GM23248 (cell line): ENCODE measurements around the gene CACNG1. TPM values are rescaled to one million over a fixed set of nuclear protein-coding genes. Genes with fewer than 3 reads are reported as not detected.
"Not testable (repeated sequence)": the region's sequence is repeated elsewhere in the genome, so short reads cannot be mapped to it uniquely, and the experiment has no call there.

Source experiments
- DNase-seq: peaks from one replicate; pipeline ENCODE4 v3.0.0-alpha.2; 2015
- H2AFZ ChIP-seq: fragments of 200-600 bp; sonication (generic); 2 replicates; pipeline ENCODE4 v1.6.1; 2016; ENCODE audit warnings: antibody characterized with exemption
- H3F3A ChIP-seq: fragments of 200-600 bp; sonication (generic); 2 replicates; pipeline ENCODE4 v1.6.1; 2016; ENCODE audit warnings: mild to moderate bottlenecking, antibody characterized with exemption, mixed run types; ENCODE audit not compliant: insufficient read depth
- H3K27ac ChIP-seq: fragments of 200-600 bp; sonication (generic); 2 replicates; pipeline ENCODE4 v1.5.1; 2016; ENCODE audit warnings: mild to moderate bottlenecking
- H3K27me3 ChIP-seq: fragments of 200-600 bp; sonication (generic); replicated peaks from 2 replicates; pipeline ENCODE4 v1.6.1; 2016; ENCODE audit warnings: mild to moderate bottlenecking; ENCODE audit not compliant: insufficient read depth
- H3K36me3 ChIP-seq: fragments of 200-600 bp; sonication (generic); 2 replicates; pipeline ENCODE4 v1.6.1; 2016; ENCODE audit warnings: low read depth, mild to moderate bottlenecking
- H3K4me1 ChIP-seq: fragments of 200-600 bp; sonication (generic); 2 replicates; pipeline ENCODE4 v1.6.1; 2016; ENCODE audit warnings: mild to moderate bottlenecking; ENCODE audit not compliant: insufficient read depth
- H3K4me2 ChIP-seq: fragments of 200-600 bp; sonication (generic); one replicate; pipeline ENCODE4 v1.6.1; 2016; ENCODE audit warnings: mild to moderate bottlenecking; ENCODE audit not compliant: unreplicated experiment
- H3K4me3 ChIP-seq: fragments of 200-600 bp; sonication (generic); 2 replicates; pipeline ENCODE4 v1.5.1; 2016; ENCODE audit warnings: mild to moderate bottlenecking
- H3K79me2 ChIP-seq: fragments of 200-600 bp; sonication (generic); 2 replicates; pipeline ENCODE4 v1.6.1; 2016; ENCODE audit warnings: mild to moderate bottlenecking; ENCODE audit not compliant: insufficient read depth
- H3K9ac ChIP-seq: fragments of 200-600 bp; sonication (generic); 2 replicates; pipeline ENCODE4 v1.6.1; 2016; ENCODE audit warnings: mild to moderate bottlenecking
- H3K9me2 ChIP-seq: fragments of 200-600 bp; sonication (generic); 2 replicates; pipeline ENCODE4 v1.6.1; 2016; ENCODE audit warnings: mixed run types, mild to moderate bottlenecking, moderate library complexity; ENCODE audit not compliant: insufficient read depth
- H3K9me3 ChIP-seq: fragments of 200-600 bp; sonication (generic); one replicate; pipeline ENCODE4 v1.6.1; 2017; ENCODE audit warnings: low read depth
- H4K20me1 ChIP-seq: fragments of 200-600 bp; sonication (generic); 2 replicates; pipeline ENCODE4 v1.6.0; 2016; ENCODE audit not compliant: insufficient read depth
- EZH2 ChIP-seq: fragments of 200-600 bp; sonication (generic); IDR thresholded peaks from 2 replicates; pipeline ENCODE4 v1.6.1; 2018; ENCODE audit warnings: antibody characterized with exemption, mild to moderate bottlenecking; ENCODE audit not compliant: insufficient read depth, poor library complexity, severe bottlenecking
- EZH2phosphoT487 ChIP-seq: fragments of 200-600 bp; sonication (generic); IDR thresholded peaks from 2 replicates; pipeline ENCODE4 v1.6.1; 2018; ENCODE audit warnings: antibody characterized with exemption, moderate library complexity, mild to moderate bottlenecking, low read depth; ENCODE audit not compliant: insufficient read depth
- WGBS, 2 experiments: methylation state at CpG; one replicate each; pipeline ENCODE4 v1.1.6; 2015 to 2017; ENCODE audit warnings: low lambda C conversion rate in 2 of 2, low coverage in 1 of 2; ENCODE audit errors: missing lambda C conversion rate in 2 of 2; 5-methylcytosine and 5-hydroxymethylcytosine counted together
- in situ Hi-C: fragments of 300-500 bp; cut with MboI; formaldehyde crosslinking; loops from 2 replicates; pipeline ENCODE4 v1.15.0; 2020
- polyA plus RNA-seq: library from polyadenylated mRNA; unstranded; fragments of >200 nt; fragmentation: Nextera tagmentation; extraction: Ambion mirVana; gene quantifications from 2 replicates; pipeline ENCODE4 v1.2.1, GENCODE V29; 2016
- total RNA-seq: library from RNA; depleted of rRNA; stranded (reverse); fragments of >200 nt; shearing (Covaris generic); gene quantifications from 2 replicates; pipeline ENCODE4 v1.2.3, GENCODE V29; 2014

The CACNG1 gene
- total and polyA plus RNA-seq, 2 experiments from 2014 or later, result not detected

DNA sequence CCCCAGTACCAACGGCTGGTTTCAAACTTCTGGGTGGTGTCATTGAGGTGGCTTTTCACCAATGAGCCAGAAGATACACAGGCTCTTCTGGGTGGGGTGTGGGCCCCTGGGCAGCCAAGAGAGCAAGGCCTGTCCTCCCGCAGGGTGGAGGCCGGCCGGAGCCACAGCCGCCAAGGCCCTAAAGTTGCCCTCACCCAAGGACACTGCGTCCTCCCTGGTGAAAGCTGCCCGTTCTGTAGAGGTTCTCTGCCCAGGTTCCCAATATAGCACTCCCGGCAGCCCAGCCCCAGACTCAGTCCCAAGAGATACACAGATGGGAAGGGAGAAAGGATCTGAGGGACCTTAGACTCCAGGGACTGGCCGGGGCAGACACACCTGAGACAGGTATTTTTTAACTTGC lies 10.7 kb upstream of the CACNG1 start:
- Histone ChIP-seq H3K9me2 (no peaks in the 10 kb centered on the region), H3K79me2 (no peaks in the 10 kb centered on the region), H3K9ac (no peak overlapping the region), H3K36me3 (no peaks in the 10 kb centered on the region), H2AFZ (no peak overlapping the region), H4K20me1 (no peaks in the 10 kb centered on the region), H3K27ac (no peak overlapping the region), H3F3A (no peaks in the 10 kb centered on the region), H3K9me3 (no peaks in the 10 kb centered on the region), H3K4me3 (no peak overlapping the region), H3K4me1 (no peaks in the 10 kb centered on the region), H3K4me2 (no peak overlapping the region), H3K27me3 (peaks cover 29% of the 10 kb centered on the region)
- 48 to 56% methylated on average over 8 to 9 of the region's 9 CpGs for WGBS, 2 experiments
- in situ Hi-C loops, result no loop called here
- no peak for DNase-seq
- TF ChIP-seq EZH2phosphoT487 (no peak), EZH2 (no peak)

DNA sequence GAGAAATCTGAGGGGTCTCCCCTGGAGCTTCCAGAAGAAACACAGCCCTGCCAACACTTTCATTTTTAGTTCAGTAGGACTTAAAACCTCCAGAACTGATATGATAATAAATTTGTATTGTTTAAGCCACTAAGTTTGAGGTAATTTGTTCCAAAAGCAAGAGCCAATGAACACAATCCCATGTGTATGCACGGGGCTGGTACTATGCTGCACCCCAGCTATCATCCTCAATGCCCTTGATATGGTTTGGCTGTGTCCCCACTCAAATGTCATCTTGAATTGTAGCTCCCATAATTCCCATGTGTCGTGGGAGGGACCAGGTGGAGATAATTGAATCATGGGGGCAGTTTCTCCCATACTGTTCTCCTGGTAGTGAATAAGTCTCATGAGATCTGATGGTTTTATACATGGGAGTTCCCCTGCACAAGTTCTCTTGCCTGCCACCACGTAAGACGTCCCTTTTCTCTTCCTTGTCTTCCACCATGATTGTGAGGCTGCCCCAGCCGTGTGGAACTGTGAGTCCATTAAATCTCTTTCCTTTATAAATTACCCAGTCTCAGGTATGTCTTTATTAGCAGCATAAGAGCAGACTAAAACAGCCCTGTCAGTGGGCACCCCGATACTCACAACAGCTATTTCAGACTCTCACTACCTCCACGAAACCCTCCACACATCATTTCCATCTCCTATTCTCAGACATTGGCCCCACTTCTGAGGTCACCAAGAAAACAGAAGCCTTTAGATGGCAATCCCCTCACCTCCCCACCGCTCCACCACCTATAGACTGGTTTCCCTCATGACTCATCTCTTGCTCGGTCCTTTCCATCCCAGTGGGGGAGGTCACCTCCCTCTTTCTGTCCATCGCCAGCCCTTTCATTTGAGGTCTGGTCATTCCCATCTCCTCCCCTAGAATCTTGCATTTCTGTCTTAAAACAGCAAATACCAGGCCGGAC lies 8.9 kb upstream of the CACNG1 start:
- in situ Hi-C loops, result no loop called here
- TF ChIP-seq EZH2 (no peak), EZH2phosphoT487 (no peak)

DNA sequence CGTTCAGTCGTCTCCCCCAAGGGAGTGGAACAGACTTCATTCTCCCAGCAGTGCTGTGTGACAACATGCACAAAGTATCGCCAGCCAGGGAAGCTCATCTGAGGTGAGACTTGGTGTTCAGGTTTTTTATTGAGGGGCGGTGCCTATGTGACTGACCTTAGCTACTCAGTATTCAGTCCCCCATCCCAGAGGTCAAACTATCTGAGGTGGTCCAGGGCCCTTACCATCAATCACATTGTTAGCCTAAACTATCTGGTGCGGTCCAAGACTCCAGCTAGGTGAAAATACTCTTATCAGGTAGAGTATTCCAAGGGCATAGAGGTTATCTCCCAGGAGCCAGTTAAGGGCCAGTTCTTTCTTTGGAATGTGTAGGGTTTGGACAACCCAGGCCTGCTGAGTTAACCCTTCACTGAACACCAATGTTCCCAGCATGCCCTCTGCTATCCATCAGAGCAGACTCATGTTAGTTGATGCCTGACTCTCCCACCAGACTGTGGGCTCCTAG lies 5.4 kb upstream of the CACNG1 start:
- H3K27me3 ChIP-seq, result peaks cover 24% of the 10 kb centered on the region
- no peak overlapping the region for H3K9ac ChIP-seq
- H3K36me3 ChIP-seq, result no peaks in the 10 kb centered on the region
- in situ Hi-C loops, result no loop called here
- H3K9me2 ChIP-seq, result no peaks in the 10 kb centered on the region
- H3K9me3 ChIP-seq, result no peaks in the 10 kb centered on the region
- H4K20me1 ChIP-seq, result no peaks in the 10 kb centered on the region
- no peaks in the 10 kb centered on the region for H3K4me1 ChIP-seq
- WGBS, 2 experiments, result 20 to 24% methylated on average over 5 of the region's 5 CpGs
- H3K4me2 ChIP-seq, result no peak overlapping the region
- H3F3A ChIP-seq, result no peaks in the 10 kb centered on the region
- H3K27ac ChIP-seq, result no peak overlapping the region
- no peaks in the 10 kb centered on the region for H3K79me2 ChIP-seq
- TF ChIP-seq EZH2 (no peak), EZH2phosphoT487 (no peak)
- no peak for DNase-seq
- H2AFZ ChIP-seq, result no peak overlapping the region
- no peak overlapping the region for H3K4me3 ChIP-seq

More for the DNA sequence above, 8.9 kb upstream of the CACNG1 start:
- Histone ChIP-seq H3K9me3 (no peaks in the 10 kb centered on the region), H3K9me2 (no peaks in the 10 kb centered on the region), H3K9ac (no peak overlapping the region), H4K20me1 (no peaks in the 10 kb centered on the region), H3K79me2 (no peaks in the 10 kb centered on the region), H3K4me1 (no peaks in the 10 kb centered on the region), H3K27me3 (peaks cover 31% of the 10 kb centered on the region), H2AFZ (no peak overlapping the region), H3K36me3 (no peaks in the 10 kb centered on the region), H3K4me3 (no peak overlapping the region), H3K4me2 (no peak overlapping the region), H3F3A (no peaks in the 10 kb centered on the region), H3K27ac (no peak overlapping the region)
- 48 to 50% methylated on average over 11 of the region's 11 CpGs for WGBS, 2 experiments
- no peak for DNase-seq

DNA sequence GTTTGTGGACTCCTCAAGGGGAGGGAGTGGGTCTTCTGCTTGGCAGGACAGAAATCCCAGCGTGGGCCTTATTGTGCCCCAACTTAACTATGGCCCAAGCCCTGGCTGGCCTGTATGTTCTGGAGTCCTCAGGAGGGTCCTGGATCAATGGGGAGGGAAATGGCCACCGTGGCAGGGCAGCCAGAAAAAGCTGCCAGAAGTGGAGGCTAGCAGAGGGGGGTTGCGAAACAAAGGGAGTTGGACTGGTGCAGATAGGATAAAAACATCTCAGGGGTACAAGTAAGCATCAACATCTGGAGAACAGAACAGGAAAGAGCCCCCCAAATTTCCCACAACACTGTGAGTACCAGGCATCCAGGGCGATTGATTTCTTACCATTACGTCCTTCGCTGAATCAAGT lies 3.7 kb upstream of the CACNG1 start:
- Histone ChIP-seq H3K79me2 (no peaks in the 10 kb centered on the region), H3K9me3 (no peaks in the 10 kb centered on the region), H3F3A (no peaks in the 10 kb centered on the region), H3K27me3 (peaks cover 15% of the 10 kb centered on the region), H4K20me1 (no peaks in the 10 kb centered on the region), H3K9ac (no peak overlapping the region), H2AFZ (no peak overlapping the region), H3K4me1 (no peaks in the 10 kb centered on the region), H3K4me2 (no peak overlapping the region), H3K9me2 (no peaks in the 10 kb centered on the region), H3K4me3 (no peak overlapping the region), H3K27ac (no peak overlapping the region), H3K36me3 (no peaks in the 10 kb centered on the region)
- WGBS, 2 experiments, result 62% methylated on average over 6 of the region's 6 CpGs
- in situ Hi-C loops, result no loop called here
- no peak for TF ChIP-seq EZH2phosphoT487
- TF ChIP-seq EZH2, result no peak
- DNase-seq, result no peak

DNA sequence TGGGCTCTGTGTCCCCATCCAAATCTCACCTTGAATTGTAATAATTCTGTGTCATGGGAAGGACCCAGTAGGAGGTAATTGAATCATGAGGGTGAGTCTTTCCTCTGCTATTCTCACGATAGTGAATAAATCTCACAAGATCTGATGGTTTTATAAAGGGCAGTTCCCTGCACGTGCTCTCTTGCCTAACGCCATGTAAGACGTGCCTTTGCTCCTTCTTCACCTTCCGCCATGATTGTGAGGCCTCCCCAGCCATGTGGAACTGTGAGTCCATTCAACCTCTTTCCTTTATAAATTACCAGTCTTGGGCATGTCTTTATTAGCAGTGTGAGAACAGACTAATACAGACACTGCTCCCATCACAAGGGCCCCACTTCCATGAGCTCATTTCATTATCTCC lies 3.2 kb upstream of the CACNG1 start:
- peaks cover 15% of the 10 kb centered on the region for H3K27me3 ChIP-seq
- DNase-seq, in situ Hi-C loops, H3F3A ChIP-seq, H3K79me2 ChIP-seq, H3K9ac ChIP-seq, H3K4me2 ChIP-seq, H3K4me3 ChIP-seq, H3K36me3 ChIP-seq, H3K9me2 ChIP-seq, H2AFZ ChIP-seq, H3K4me1 ChIP-seq, H3K9me3 ChIP-seq, H3K27ac ChIP-seq, H4K20me1 ChIP-seq: not testable (repeated sequence)
- 56 to 61% methylated on average over 5 of the region's 5 CpGs for WGBS, 2 experiments
